Left forelimb (tissue), 1 donor: ENCODE measurements around the gene NKPD1.

Experiments
- DNase-seq: peaks from one replicate; pipeline ENCODE4 v3.0.0-alpha.2; 2018; ENCODE audit warnings: low spot score

The NKPD1 gene

GRCh38 chr19:45160870-45161737, at the start of gene NKPD1:
Gene NKPD1, minus strand, starts transcription at chr19:45160982. Its CDS starts 832 bp downstream, at chr19:45160150.
- DNase-seq, result no peak

- DNase-seq, result no peak
Observed at GRCh38 chr19:45206328-45206727, 45.5 kb upstream of the NKPD1 start.

- no peak for DNase-seq
Observed at GRCh38 chr19:45205810-45206209, 45.0 kb upstream of the NKPD1 start.

- no peak for DNase-seq
Observed at GRCh38 chr19:45202637-45203036, 41.9 kb upstream of the NKPD1 start.

- DNase-seq, result no peak
Observed at GRCh38 chr19:45200568-45200967, 39.8 kb upstream of the NKPD1 start.

- no peak for DNase-seq
Observed at GRCh38 chr19:45195764-45196163, 35.0 kb upstream of the NKPD1 start.

GRCh38 chr19:45191375-45191774, 30.6 kb upstream of the NKPD1 start:
- no peak for DNase-seq

- DNase-seq, result no peak
Observed at GRCh38 chr19:45189971-45190370, 29.2 kb upstream of the NKPD1 start.

- DNase-seq, result no peak
Observed at GRCh38 chr19:45187421-45188100, 26.8 kb upstream of the NKPD1 start.

- DNase-seq, result no peak
Observed at GRCh38 chr19:45186509-45187334, 25.9 kb upstream of the NKPD1 start.

- no peak for DNase-seq
Observed at GRCh38 chr19:45184115-45184514, 23.3 kb upstream of the NKPD1 start.

GRCh38 chr19:45182758-45183157, 22.0 kb upstream of the NKPD1 start:
- no peak for DNase-seq

- DNase-seq, result no peak
Observed at GRCh38 chr19:45180936-45181335, 20.2 kb upstream of the NKPD1 start.

- no peak for DNase-seq
Observed at GRCh38 chr19:45179892-45180370, 19.1 kb upstream of the NKPD1 start.

- DNase-seq, result no peak
Observed at GRCh38 chr19:45179072-45179891, 18.5 kb upstream of the NKPD1 start.

- DNase-seq, result peak; percentile 100
Observed at GRCh38 chr19:45178262-45179071, 17.7 kb upstream of the NKPD1 start, which contains the start of gene BLOC1S3. Gene BLOC1S3, plus strand, starts transcription at chr19:45178784. Its CDS starts 513 bp downstream, at chr19:45179297.

- no peak for DNase-seq
Observed at GRCh38 chr19:45177817-45178261, 17.1 kb upstream of the NKPD1 start, which contains the start of gene TRAPPC6A. Gene TRAPPC6A, minus strand, starts transcription at chr19:45178237. Its CDS starts 19 bp downstream, at chr19:45178218.

GRCh38 chr19:45175515-45176345, 14.9 kb upstream of the NKPD1 start:
- DNase-seq, result no peak

- DNase-seq, result no peak
Observed at GRCh38 chr19:45173816-45174215, 13.0 kb upstream of the NKPD1 start.
